IMR-90 (cell line): ENCODE data around the gene OPCML. TPM values are rescaled to one million over a fixed set of nuclear protein-coding genes. Genes with fewer than 3 reads are reported as not detected.

Experiments
- ATAC-seq: fragments of 200-7000 bp; cut with Tn5 transposase; 2 replicates; pipeline ENCODE4 v1.9.1; 2020; ENCODE audit warnings: low read depth, mild to moderate bottlenecking, moderate library complexity
- BruUV-seq: library from RNA; stranded (reverse); fragments of 400-500 nt; replicated peaks from 2 replicates; lab custom pipeline; 2021; lab: Mats Ljungman, UMichigan
- CTCF ChIA-PET: fragments of 300-600 bp; formaldehyde crosslinking; extraction: SDS; loops from one replicate; lab custom pipeline; 2021; ENCODE audit warnings: antibody characterized with exemption; lab: Yijun Ruan, JAX
- POLR2A ChIA-PET: fragments of 300-600 bp; sonication (Branson Sonifier 250); formaldehyde crosslinking; loops from one replicate; lab custom pipeline; 2022; ENCODE audit warnings: antibody characterized with exemption; ENCODE audit not compliant: unreplicated experiment; lab: Charles Lee
- DNase-seq: peaks from one replicate; pipeline ENCODE4 v3.0.0; 2013
- H2AFZ ChIP-seq: replicated peaks from 2 replicates; pipeline ENCODE3; 2013; ENCODE audit warnings: low read length, mild to moderate bottlenecking; ENCODE audit not compliant: poor library complexity
- H2AK5ac ChIP-seq: 2 replicates; pipeline ENCODE4 v1.6.1; 2013; ENCODE audit warnings: low read depth, low read length, inconsistent platforms
- H2AK9ac ChIP-seq: replicated peaks from 2 replicates; pipeline ENCODE3; 2013; ENCODE audit warnings: mild to moderate bottlenecking, low read depth, low read length, moderate library complexity; ENCODE audit not compliant: poor library complexity
- H2BK120ac ChIP-seq: 2 replicates; pipeline ENCODE4 v1.6.1; 2013; ENCODE audit warnings: low read depth, low read length, inconsistent platforms
- H2BK15ac ChIP-seq: 3 replicates; pipeline ENCODE4 v1.6.1; 2013; ENCODE audit warnings: low read depth, low read length, inconsistent platforms
- H2BK20ac ChIP-seq: 2 replicates; pipeline ENCODE4 v1.6.1; 2013; ENCODE audit warnings: low read depth, mild to moderate bottlenecking, inconsistent platforms, low read length, moderate library complexity
- H2BK5ac ChIP-seq: 2 replicates; pipeline ENCODE4 v1.6.1; 2013; ENCODE audit warnings: mild to moderate bottlenecking, low read depth, low read length, inconsistent platforms; ENCODE audit not compliant: poor library complexity, severe bottlenecking
- H3K14ac ChIP-seq: replicated peaks from 2 replicates; pipeline ENCODE4 v1.6.1; 2013; ENCODE audit warnings: low read depth, low read length, inconsistent platforms
- H3K18ac ChIP-seq: 2 replicates; pipeline ENCODE4 v1.6.1; 2013; ENCODE audit warnings: low read depth, low read length, control low read depth
- H3K23ac ChIP-seq: 2 replicates; pipeline ENCODE4 v1.6.1; 2013; ENCODE audit warnings: low read depth, low read length, inconsistent platforms
- H3K27ac ChIP-seq: 2 replicates; pipeline ENCODE4 v1.5.1; 2013; ENCODE audit warnings: mild to moderate bottlenecking, control low read depth, low read length; ENCODE audit not compliant: insufficient read depth
- H3K27me3 ChIP-seq: 2 replicates; pipeline ENCODE4 v1.6.1; 2013; ENCODE audit warnings: low read length; ENCODE audit not compliant: control insufficient read depth, insufficient read depth
- H3K36me3 ChIP-seq: 2 replicates; pipeline ENCODE4 v1.6.1; 2013; ENCODE audit warnings: low read length, mixed read lengths; ENCODE audit not compliant: control insufficient read depth, insufficient read depth
- H3K4ac ChIP-seq: 2 replicates; pipeline ENCODE4 v1.6.1; 2013; ENCODE audit warnings: low read depth, low read length, inconsistent platforms
- H3K4me1 ChIP-seq: 2 replicates; pipeline ENCODE4 v1.6.1; 2013; ENCODE audit warnings: low read length, mixed read lengths; ENCODE audit not compliant: control insufficient read depth, insufficient read depth
- H3K4me2 ChIP-seq: 2 replicates; pipeline ENCODE4 v1.6.1; 2013; ENCODE audit warnings: low read depth, mild to moderate bottlenecking, control low read depth, low read length, moderate library complexity
- H3K4me3 ChIP-seq: 2 replicates; pipeline ENCODE4 v1.5.1; 2013; ENCODE audit warnings: low read depth, mild to moderate bottlenecking, control low read depth, low read length, moderate library complexity; ENCODE audit not compliant: insufficient read depth
- H3K56ac ChIP-seq: 2 replicates; pipeline ENCODE4 v1.6.1; 2013; ENCODE audit warnings: low read length, inconsistent platforms; ENCODE audit not compliant: insufficient read depth; ENCODE audit errors: extremely low read depth
- H3K79me1 ChIP-seq, 2 experiments: 2 replicates each; pipeline ENCODE4 v1.6.1; 2013; ENCODE audit warnings: low read length in 2 of 2, inconsistent platforms in 1 of 2, low read depth in 1 of 2
- H3K9ac ChIP-seq: 2 replicates; pipeline ENCODE4 v1.6.1; 2013; ENCODE audit warnings: low read depth, low read length, control low read depth
- H3K9me1 ChIP-seq: 2 replicates; pipeline ENCODE4 v1.6.1; 2013; ENCODE audit warnings: low read length, inconsistent platforms; ENCODE audit not compliant: insufficient read depth
- H3K9me3 ChIP-seq: 2 replicates; pipeline ENCODE4 v1.6.1; 2013; ENCODE audit warnings: low read length; ENCODE audit not compliant: control insufficient read depth, insufficient read depth
- H4K20me1 ChIP-seq: 2 replicates; pipeline ENCODE4 v1.6.1; 2013; ENCODE audit warnings: low read length, inconsistent platforms; ENCODE audit not compliant: insufficient read depth
- H4K5ac ChIP-seq: 2 replicates; pipeline ENCODE4 v1.6.1; 2013; ENCODE audit warnings: mild to moderate bottlenecking, low read depth, low read length, control low read depth
- H4K8ac ChIP-seq, 2 experiments: 2 replicates each; pipeline ENCODE4 v1.6.1; 2013; ENCODE audit warnings: low read depth in 2 of 2, low read length in 2 of 2, control low read depth in 1 of 2, inconsistent platforms in 1 of 2
- H4K91ac ChIP-seq: 2 replicates; pipeline ENCODE4 v1.6.1; 2013; ENCODE audit warnings: low read depth, low read length, inconsistent platforms; ENCODE audit not compliant: insufficient read depth
- BHLHE40 ChIP-seq: fragments of 150-350 bp; IDR thresholded peaks from 2 replicates; pipeline ENCODE4 v1.6.1; 2016; ENCODE audit warnings: mild to moderate bottlenecking, low read depth, low read length
- CEBPB ChIP-seq: IDR thresholded peaks from 2 replicates; pipeline ENCODE4 v1.6.1; 2012; ENCODE audit warnings: low read depth, low read length, improper control_type of control experiment
- CTCF ChIP-seq: conservative IDR thresholded peaks from 2 replicates; pipeline ENCODE4 v1.5.1; 2012; ENCODE audit warnings: mild to moderate bottlenecking, low read depth, low read length, improper control_type of control experiment
- ELK1 ChIP-seq: fragments of 150-350 bp; IDR thresholded peaks from 2 replicates; pipeline ENCODE4 v1.6.1; 2016; ENCODE audit warnings: low read depth, mild to moderate bottlenecking, low read length, moderate library complexity, borderline replicate concordance
- FOS ChIP-seq: fragments of 150-350 bp; IDR thresholded peaks from 2 replicates; pipeline ENCODE4 v1.6.1; 2016; ENCODE audit warnings: low read depth, low read length
- MAFK ChIP-seq: IDR thresholded peaks from 2 replicates; pipeline ENCODE4 v1.6.1; 2012; ENCODE audit warnings: low read depth, low read length, improper control_type of control experiment
- MXI1 ChIP-seq: IDR thresholded peaks from 2 replicates; pipeline ENCODE4 v1.6.1; 2012; ENCODE audit warnings: low read depth, mild to moderate bottlenecking, low read length, moderate library complexity, borderline replicate concordance
- NFE2L2 ChIP-seq: fragments of 150-350 bp; IDR thresholded peaks from 2 replicates; pipeline ENCODE4 v1.6.1; 2016; ENCODE audit warnings: low read depth, mild to moderate bottlenecking, low read length
- POLR2A ChIP-seq: IDR thresholded peaks from 2 replicates; pipeline ENCODE4 v1.6.1; 2012; ENCODE audit warnings: mild to moderate bottlenecking, low read depth, low read length
- RAD21 ChIP-seq: IDR thresholded peaks from 2 replicates; pipeline ENCODE4 v1.6.1; 2012; ENCODE audit warnings: low read length, improper control_type of control experiment
- RCOR1 ChIP-seq: IDR thresholded peaks from 2 replicates; pipeline ENCODE4 v1.6.1; 2012; ENCODE audit warnings: mild to moderate bottlenecking, low read length, improper control_type of control experiment; ENCODE audit not compliant: insufficient replicate concordance
- RFX5 ChIP-seq: IDR thresholded peaks from 2 replicates; pipeline ENCODE4 v1.8.0; 2012; ENCODE audit warnings: low read depth, mild to moderate bottlenecking, low read length, moderate library complexity
- SMC3 ChIP-seq: fragments of 150-350 bp; IDR thresholded peaks from 2 replicates; pipeline ENCODE4 v1.6.1; 2016; ENCODE audit warnings: low read depth, mild to moderate bottlenecking, antibody characterized with exemption, low read length, moderate library complexity
- USF2 ChIP-seq: fragments of 150-350 bp; IDR thresholded peaks from 2 replicates; pipeline ENCODE4 v1.6.1; 2017; ENCODE audit warnings: mild to moderate bottlenecking, antibody characterized with exemption, low read length, low read depth
- WGBS, 2 experiments: methylation state at CpG; one replicate each; pipeline versions ENCODE4 v1.1.5 to v1.1.7; 2013; ENCODE audit warnings: missing lambda C conversion rate in 2 of 2; ENCODE audit not compliant: insufficient read length in 1 of 2; ENCODE audit errors: extremely low coverage in 2 of 2; 5-methylcytosine and 5-hydroxymethylcytosine counted together
- dilution Hi-C: fragments of 300-500 bp; cut with HindIII; formaldehyde crosslinking; loops from one replicate; pipeline ENCODE4 v1.14.3; 2018; ENCODE audit warnings: low sequenced_read_pairs; ENCODE audit not compliant: unreplicated experiment
- in situ Hi-C: fragments of 300-500 bp; cut with MboI; formaldehyde crosslinking; loops from 3 replicates; pipeline ENCODE4 v1.14.3; 2019; ENCODE audit warnings: low sequenced_read_pairs, inconsistent platforms, mixed read lengths
- intact Hi-C: fragments of 100-400 bp; cut with micrococcal nuclease; formaldehyde crosslinking; loops from 2 replicates; pipeline ENCODE4 v1.10.0; 2022
- polyA plus RNA-seq, 3 experiments: library from polyadenylated mRNA; depleted of rRNA; stranded (reverse); fragments of >200 nt; gene quantifications; 2 replicates each; pipeline ENCODE4 v1.2.3, GENCODE V29; 2012; ENCODE audit warnings: low replicate concordance in 1 of 3
- total RNA-seq: library from RNA; depleted of rRNA; stranded (reverse); fragments of >200 nt; gene quantifications from 2 replicates; pipeline ENCODE4 v1.2.3, GENCODE V29; 2012

Gene OPCML
- total and polyA plus RNA-seq, 2 of the 4 experiments (the other 2 are of a cell fraction): under 0.01 to 2.6 TPM

GRCh38 chr11:132792341-132793140, 739.8 kb downstream of the OPCML start:
- no peak for TF ChIP-seq MXI1
- no peak for TF ChIP-seq CEBPB
- TF ChIP-seq POLR2A: no peak
- TF ChIP-seq FOS: no peak
- no peak for TF ChIP-seq RFX5
- no peak for TF ChIP-seq CTCF
- TF ChIP-seq RCOR1: no peak
- no peak for TF ChIP-seq MAFK
- TF ChIP-seq NFE2L2: no peak
- TF ChIP-seq USF2: no peak
- no peak for TF ChIP-seq BHLHE40
- no peak for TF ChIP-seq SMC3
- TF ChIP-seq RAD21: no peak
- TF ChIP-seq ELK1: no peak
- POLR2A ChIA-PET: no interaction called here
- BruUV-seq: no TSS peak
- ATAC-seq: no peak
- H2AK5ac ChIP-seq: no peak overlapping the region
- no peak overlapping the region for H2BK5ac ChIP-seq
- H4K20me1 ChIP-seq: no peaks in the 10 kb centered on the region
- H3K9me3 ChIP-seq: no peaks in the 10 kb centered on the region
- no peak overlapping the region for H4K8ac ChIP-seq
- no peak overlapping the region for H4K5ac ChIP-seq
- no peak overlapping the region for H3K14ac ChIP-seq
- H3K27me3 ChIP-seq: peaks cover 1% of the 10 kb centered on the region; the same call in 1 of the 2 replicates
- no peak overlapping the region for H2BK20ac ChIP-seq
- no peak overlapping the region for H2AFZ ChIP-seq
- H3K9ac ChIP-seq: no peak overlapping the region
- H3K18ac ChIP-seq: no peak overlapping the region
- no peak overlapping the region for H3K4ac ChIP-seq
- no peaks in the 10 kb centered on the region for H3K36me3 ChIP-seq
- dilution Hi-C loops: no loop called here
- no peak overlapping the region for H3K56ac ChIP-seq
- H2BK120ac ChIP-seq: no peak overlapping the region
- no peak overlapping the region for H2AK9ac ChIP-seq
- no peaks in the 10 kb centered on the region for H3K4me1 ChIP-seq
- H3K27ac ChIP-seq: no peak overlapping the region
- H3K4me2 ChIP-seq: no peak overlapping the region
- in situ Hi-C loops: no loop called here
- no peak overlapping the region for H4K91ac ChIP-seq
- no peak overlapping the region for H2BK15ac ChIP-seq
- no peak overlapping the region for H3K23ac ChIP-seq
- no peaks in the 10 kb centered on the region for H3K9me1 ChIP-seq
- 39% methylated on average over 9 of the region's 29 CpGs; no CpG with 5 or more reads in 1 of the 2 experiments for WGBS, 2 experiments
- no peak overlapping the region for H3K4me3 ChIP-seq
- DNase-seq: no peak
- CTCF ChIA-PET: interaction anchor here (0.5 kb wide), 1 partner anchor 1295 kb away, joined by 3 read pairs; no protein-coding TSS in a partner anchor
- no peaks in the 10 kb centered on the region for H3K79me1 ChIP-seq
- intact Hi-C loops: no loop called here
